HCT116 (cell line): ENCODE results near the gene RGS19. TPM values are rescaled to one million over a fixed set of nuclear protein-coding genes. Genes with fewer than 3 reads are reported as not detected.

ENCODE experiments used
- ATAC-seq: fragments of 200-7000 bp; cut with Tn5 transposase; 2 replicates; pipeline ENCODE4 v1.9.1; 2020; ENCODE audit warnings: mild to moderate bottlenecking, moderate library complexity
- BruUV-seq: library from RNA; stranded (reverse); fragments of 400-500 nt; replicated peaks from 2 replicates; lab custom pipeline; 2021; lab: Mats Ljungman, UMichigan
- CTCF ChIA-PET: fragments of 300-600 bp; sonication (Branson Sonifier 250); formaldehyde crosslinking; loops from one replicate; lab custom pipeline; 2021; ENCODE audit warnings: antibody characterized with exemption; lab: Charles Lee
- POLR2A ChIA-PET: fragments of 300-600, 350-600 bp; sonication (Branson Sonifier 250); formaldehyde crosslinking; loops from one replicate; lab custom pipeline; 2021; ENCODE audit warnings: antibody characterized with exemption; lab: Charles Lee
- RAD21 ChIA-PET, 2 experiments: fragments of 300-600 bp; sonication (Branson Sonifier 250); formaldehyde crosslinking; loops; one replicate each; lab custom pipeline; 2023; ENCODE audit warnings: low total read pairs in 2 of 2; ENCODE audit not compliant: uncharacterized antibody in 2 of 2, unreplicated experiment in 2 of 2, low non-redundant PET in 1 of 2; lab: Charles Lee
- DNase-seq: peaks from one replicate; pipeline ENCODE4 v3.0.0-alpha.2; 2010; ENCODE audit warnings: low read depth, low spot score
- H2AFZ ChIP-seq: fragments of 200-600 bp; shearing (Covaris generic), sonication (generic); 2 replicates; pipeline ENCODE4 v1.6.1; 2017; ENCODE audit warnings: low read depth, mixed run types, mixed read lengths, antibody characterized with exemption, low read length; ENCODE audit not compliant: poor library complexity, severe bottlenecking
- H3K27ac ChIP-seq: 2 replicates; pipeline ENCODE4 v1.5.1; 2012; ENCODE audit warnings: low read depth, low read length
- H3K27me3 ChIP-seq: fragments of 200-600 bp; sonication (generic); 2 replicates; pipeline ENCODE4 v1.6.1; 2016; ENCODE audit warnings: mixed run types, low read length, mixed read lengths; ENCODE audit not compliant: insufficient read depth
- H3K36me3 ChIP-seq, 2 experiments: fragments of 200-500 bp in 1 of 2; fragments of 200-600 bp in 1 of 2; sonication (Bioruptor generic) in 1 of 2; sonication (generic) in 1 of 2; 2 replicates each; pipeline versions ENCODE4 v1.5.1 to v1.6.1; 2014 to 2016; ENCODE audit warnings: low read length in 2 of 2, inconsistent platforms in 1 of 2, mixed read lengths in 1 of 2, mixed run types in 1 of 2; ENCODE audit not compliant: insufficient read depth in 2 of 2, control insufficient read depth in 1 of 2
- H3K4me1 ChIP-seq, 2 experiments: fragments of 200-600 bp in 1 of 2; sonication (generic) in 1 of 2; 2 replicates each; pipeline versions ENCODE4 v1.5.1 to v1.6.1; 2012 to 2017; ENCODE audit warnings: low read length in 2 of 2, inconsistent platforms in 1 of 2, mild to moderate bottlenecking in 1 of 2, mixed read lengths in 1 of 2, mixed run types in 1 of 2, moderate library complexity in 1 of 2; ENCODE audit not compliant: insufficient read depth in 2 of 2, control insufficient read depth in 1 of 2
- H3K4me2 ChIP-seq: fragments of 200-600 bp; sonication (generic); 2 replicates; pipeline ENCODE4 v1.6.1; 2017; ENCODE audit warnings: mixed run types, low read length, mixed read lengths
- H3K4me3 ChIP-seq, 2 experiments: fragments of 200-600 bp in 1 of 2; sonication (generic) in 1 of 2; replicated peaks in 1 of 2; 2 replicates each; pipeline ENCODE4 v1.5.1; 2011 to 2016; ENCODE audit warnings: low read length in 2 of 2, control low read depth in 1 of 2, low read depth in 1 of 2, mild to moderate bottlenecking in 1 of 2, mixed read lengths in 1 of 2, mixed run types in 1 of 2
- H3K79me2 ChIP-seq: fragments of 200-600 bp; sonication (generic); 2 replicates; pipeline ENCODE4 v1.6.1; 2017; ENCODE audit warnings: mild to moderate bottlenecking, mixed run types, low read length, moderate library complexity, mixed read lengths; ENCODE audit not compliant: insufficient read depth
- H3K9ac ChIP-seq: fragments of 200-600 bp; sonication (generic); 2 replicates; pipeline ENCODE4 v1.6.1; 2016; ENCODE audit warnings: low read length, mixed read lengths
- H3K9me2 ChIP-seq: fragments of 200-600 bp; sonication (generic), shearing (Covaris generic); 2 replicates; pipeline ENCODE4 v1.6.1; 2017; ENCODE audit warnings: mixed run types, mild to moderate bottlenecking, moderate library complexity; ENCODE audit not compliant: insufficient read depth
- H3K9me3 ChIP-seq, 2 experiments: fragments of 200-500 bp in 1 of 2; fragments of 200-600 bp in 1 of 2; sonication (Bioruptor generic) in 1 of 2; sonication (generic) in 1 of 2; 2 replicates each; pipeline ENCODE4 v1.6.1; 2014 to 2017; ENCODE audit warnings: low read length in 2 of 2, mixed read lengths in 2 of 2, inconsistent platforms in 1 of 2, low read depth in 1 of 2, mild to moderate bottlenecking in 1 of 2, mixed run types in 1 of 2, moderate library complexity in 1 of 2; ENCODE audit not compliant: control insufficient read depth in 1 of 2, insufficient read depth in 1 of 2
- H4K20me1 ChIP-seq: fragments of 200-600 bp; sonication (generic), shearing (Covaris generic); 2 replicates; pipeline ENCODE4 v1.6.1; 2017; ENCODE audit warnings: mixed run types, mild to moderate bottlenecking, moderate library complexity; ENCODE audit not compliant: insufficient read depth
- ATF3 ChIP-seq: IDR thresholded peaks from 2 replicates; pipeline ENCODE4 v1.6.1; 2012
- CBX3 ChIP-seq: IDR thresholded peaks from 2 replicates; pipeline ENCODE4 v1.6.1; 2012; ENCODE audit warnings: low read depth
- CTCF ChIP-seq, 3 experiments: fragments of 200-600 bp in 1 of 3; sonication (generic) in 1 of 3; IDR thresholded peaks in 2 of 3; conservative IDR thresholded peaks in 1 of 3; 2 replicates each; pipeline ENCODE4 v1.5.1; 2012 to 2017; ENCODE audit warnings: low read depth in 2 of 3, low read length in 2 of 3, antibody characterized with exemption in 1 of 3, borderline replicate concordance in 1 of 3, control low read depth in 1 of 3, mild to moderate bottlenecking in 1 of 3, mixed read lengths in 1 of 3, mixed run types in 1 of 3, moderate library complexity in 1 of 3; ENCODE audit not compliant: insufficient read depth in 1 of 3
- EGR1 ChIP-seq: IDR thresholded peaks from 2 replicates; pipeline ENCODE4 v1.6.1; 2012; ENCODE audit warnings: low read depth
- ELF1 ChIP-seq: IDR thresholded peaks from 2 replicates; pipeline ENCODE4 v1.6.1; 2012; ENCODE audit warnings: low read depth, borderline replicate concordance
- EZH2 ChIP-seq: fragments of 200-600 bp; sonication (generic); IDR thresholded peaks from 2 replicates; pipeline ENCODE4 v1.6.1; 2017; ENCODE audit warnings: antibody characterized with exemption, mixed run types
- EZH2phosphoT487 ChIP-seq: fragments of 200-600 bp; IDR thresholded peaks from 2 replicates; pipeline ENCODE4 v1.6.1; 2018; ENCODE audit warnings: antibody characterized with exemption, borderline replicate concordance
- FOSL1 ChIP-seq: IDR thresholded peaks from 2 replicates; pipeline ENCODE4 v1.6.1; 2012; ENCODE audit warnings: low read depth
- POLR2AphosphoS5 ChIP-seq: IDR thresholded peaks from 2 replicates; pipeline ENCODE4 v1.6.1; 2011; ENCODE audit warnings: mild to moderate bottlenecking, low read depth, low read length, moderate library complexity
- RAD21 ChIP-seq: IDR thresholded peaks from 2 replicates; pipeline ENCODE4 v1.6.1; 2012; ENCODE audit warnings: low read depth, mild to moderate bottlenecking
- REST ChIP-seq: IDR thresholded peaks from 2 replicates; pipeline ENCODE4 v1.6.1; 2012; ENCODE audit warnings: low read depth
- SP1 ChIP-seq: IDR thresholded peaks from 2 replicates; pipeline ENCODE4 v1.6.1; 2012; ENCODE audit warnings: low read depth
- TCF7L2 ChIP-seq: IDR thresholded peaks from 2 replicates; pipeline ENCODE4 v1.7.0; 2011; ENCODE audit warnings: borderline replicate concordance, inconsistent platforms; ENCODE audit not compliant: insufficient read depth, insufficient read length; ENCODE audit errors: extremely low read depth
- YY1 ChIP-seq: IDR thresholded peaks from 2 replicates; pipeline ENCODE4 v1.6.1; 2011; ENCODE audit warnings: low read length, low read depth, moderate library complexity, mild to moderate bottlenecking; ENCODE audit not compliant: insufficient replicate concordance; ENCODE audit errors: extremely low read depth
- ZBTB33 ChIP-seq: IDR thresholded peaks from 2 replicates; pipeline ENCODE4 v1.6.1; 2011; ENCODE audit warnings: mild to moderate bottlenecking, low read length, moderate library complexity; ENCODE audit not compliant: insufficient replicate concordance; ENCODE audit errors: extremely low read depth
- ZFX ChIP-seq: fragments of 450-650 bp; IDR thresholded peaks from 2 replicates; pipeline ENCODE4 v1.6.1; 2017
- intact Hi-C: fragments of 100-400 bp; cut with micrococcal nuclease; formaldehyde crosslinking; loops from 2 replicates; pipeline ENCODE4 v1.10.0; 2022
- total RNA-seq: library from RNA; stranded (reverse); gene quantifications from one replicate; pipeline ENCODE4 v1.2.1, GENCODE V29; 2021; ENCODE audit not compliant: unreplicated experiment

The RGS19 gene
- total RNA-seq, 1 experiment from 2014 or later: 21.4 TPM

DNA sequence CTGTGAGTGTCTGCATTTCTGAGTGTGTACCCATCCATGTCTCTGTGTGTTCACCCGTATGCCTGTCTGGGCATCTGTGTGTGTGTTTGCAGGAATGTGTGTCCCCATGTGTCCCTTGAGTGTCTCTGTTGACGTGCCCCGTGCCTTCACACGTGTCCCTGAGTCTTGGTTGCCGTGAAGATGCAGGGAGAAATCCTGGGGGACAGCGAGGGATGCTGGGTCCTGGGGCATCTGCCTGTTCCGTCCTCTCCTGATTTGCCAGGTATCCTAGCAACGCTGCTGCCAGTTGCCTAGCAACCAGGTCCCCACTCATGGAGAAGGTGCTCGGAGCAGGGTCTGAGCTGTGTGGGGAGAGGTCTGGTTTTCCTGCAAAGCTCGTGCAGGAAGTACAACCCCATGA lies 10.8 kb upstream of the RGS19 start:
- Histone ChIP-seq H3K9ac (no peak overlapping the region), H3K79me2 (no peaks in the 10 kb centered on the region), H3K36me3 (no peaks in the 10 kb centered on the region), H3K9me2 (no peaks in the 10 kb centered on the region), H4K20me1 (no peaks in the 10 kb centered on the region), H3K27me3 (no peaks in the 10 kb centered on the region), H2AFZ (no peak overlapping the region), H3K4me2 (no peak overlapping the region)
- ChIA-PET RAD21 (no interaction called here), POLR2A (no interaction called here)
- no peak for ATAC-seq
- DNase-seq: no peak
- intact Hi-C loops: no loop called here
- TF ChIP-seq EZH2: no peak
- no peak for TF ChIP-seq ZBTB33
- no peak for TF ChIP-seq YY1
- no peak for TF ChIP-seq ELF1
- no peak for TF ChIP-seq EZH2phosphoT487
- TF ChIP-seq POLR2AphosphoS5: no peak
- TF ChIP-seq CBX3: no peak
- no peak for TF ChIP-seq TCF7L2
- TF ChIP-seq ZFX: no peak
- no peak for TF ChIP-seq FOSL1
- TF ChIP-seq RAD21: no peak
- no peak for TF ChIP-seq EGR1
- TF ChIP-seq ATF3: no peak
- no peak for TF ChIP-seq REST
- TF ChIP-seq SP1: no peak
- TF ChIP-seq CTCF (IDR thresholded peaks at IDR 0.05 in 2 of 3, conservative IDR thresholded peaks at IDR 0.05 in 1 of 3; ENCODE audit: borderline replicate concordance in 1 of 3, insufficient read depth in 1 of 3, low read depth in 2 of 3, low read length in 2 of 3): no peak
- TF ChIP-seq, all 23 proteins: peak for 0
- H3K27ac ChIP-seq: no peak overlapping the region
- H3K9me3 ChIP-seq: peaks cover 6% of the 10 kb centered on the region in 2 experiments; a peak in 2 of 4 replicates
- CTCF ChIA-PET: no interaction called here
- no TSS peak for BruUV-seq
- no peak overlapping the region for H3K4me3 ChIP-seq
- H3K4me1 ChIP-seq: no peaks in the 10 kb centered on the region
